Measurements from ENCODE around the gene SLC35B1. TPM values are rescaled to one million over a fixed set of nuclear protein-coding genes. Genes with fewer than 3 reads are reported as not detected.
"Not testable (repeated sequence)": the region's sequence is repeated elsewhere in the genome, so short reads cannot be mapped to it uniquely, and the experiment has no call there.

SLC35B1 gene
- total RNA-seq, 1 donor from 2014 or later: 123 TPM

GRCh38 chr17:49730078-49730784 lies 22.5 kb upstream of the SLC35B1 start:
- peak; percentile 16 to 87 for DNase-seq (ENCODE audit: low spot score in 2 of 2)
- Histone ChIP-seq H3K36me3 (peaks cover 0 to 12% of the 10 kb centered on the region in 2 donors), H3K4me1 (peaks cover 15 to 29% of the 10 kb centered on the region in 2 donors), H3K27ac (peak overlapping the region; percentile 73 to 81), H3K4me3 (no peak overlapping the region), H3K27me3 (no peaks in the 10 kb centered on the region), H3K9me3 (no peaks in the 10 kb centered on the region)
- intact Hi-C loops (cut with DNase I): loop anchor here (1.0 kb wide), 1 partner anchor 10 kb away; no protein-coding TSS in a partner anchor
- TF ChIP-seq CTCF (IDR thresholded peaks at IDR 0.05): no peak

- no peak for DNase-seq (ENCODE audit: low spot score in 2 of 2)
- Histone ChIP-seq H3K27me3 (no peaks in the 10 kb centered on the region), H3K4me3 (no peak overlapping the region), H3K36me3 (peaks cover 0 to 12% of the 10 kb centered on the region in 2 donors), H3K27ac (peak overlapping the region; percentile 73 to 81), H3K4me1 (peaks cover 15 to 29% of the 10 kb centered on the region in 2 donors), H3K9me3 (no peaks in the 10 kb centered on the region)
- no peak for TF ChIP-seq CTCF (IDR thresholded peaks at IDR 0.05)
- intact Hi-C loops (cut with DNase I): loop anchor here (10.0 kb wide), 1 partner anchor 294 kb away; no protein-coding TSS in a partner anchor
These were observed 21.3 kb upstream of the SLC35B1 start for GRCh38 chr17:49729069-49729468.

GRCh38 chr17:49728425-49728824 lies 20.7 kb upstream of the SLC35B1 start:
- no peak for DNase-seq (ENCODE audit: low spot score in 2 of 2)
- Histone ChIP-seq H3K27ac (peak overlapping the region in 1 of 2 donors; percentile 81), H3K4me3 (no peak overlapping the region), H3K9me3 (no peaks in the 10 kb centered on the region), H3K4me1 (peaks cover 15 to 29% of the 10 kb centered on the region in 2 donors), H3K36me3 (peaks cover 0 to 12% of the 10 kb centered on the region in 2 donors), H3K27me3 (no peaks in the 10 kb centered on the region)
- TF ChIP-seq CTCF (IDR thresholded peaks at IDR 0.05): no peak
- intact Hi-C loops (cut with DNase I): loop anchor here (10.0 kb wide), 1 partner anchor 294 kb away; no protein-coding TSS in a partner anchor

- Histone ChIP-seq H3K9me3 (no peaks in the 10 kb centered on the region), H3K4me1 (peaks cover 15 to 29% of the 10 kb centered on the region in 2 donors), H3K4me3 (no peak overlapping the region), H3K27ac (no peak overlapping the region), H3K36me3 (peaks cover 0 to 12% of the 10 kb centered on the region in 2 donors), H3K27me3 (no peaks in the 10 kb centered on the region)
- intact Hi-C loops (cut with DNase I): loop anchor here (10.0 kb wide), 1 partner anchor 293 kb away; no protein-coding TSS in a partner anchor
- DNase-seq (ENCODE audit: low spot score in 2 of 2): no peak
- TF ChIP-seq CTCF (IDR thresholded peaks at IDR 0.05): no peak
These were observed 19.6 kb upstream of the SLC35B1 start for GRCh38 chr17:49727380-49727779.

- Histone ChIP-seq H3K4me3 (no peak overlapping the region), H3K36me3 (peaks cover 10 to 25% of the 10 kb centered on the region in 2 donors), H3K27ac (no peak overlapping the region), H3K9me3 (no peaks in the 10 kb centered on the region), H3K4me1 (peaks cover 5 to 17% of the 10 kb centered on the region in 2 donors), H3K27me3 (no peaks in the 10 kb centered on the region)
- intact Hi-C loops (cut with DNase I): loop anchor here (10.0 kb wide), 1 partner anchor 291 kb away; no protein-coding TSS in a partner anchor
- DNase-seq (ENCODE audit: low spot score in 2 of 2): no peak
- no peak for TF ChIP-seq CTCF (IDR thresholded peaks at IDR 0.05)
These were observed 17.8 kb upstream of the SLC35B1 start for GRCh38 chr17:49725452-49726130.

GRCh38 chr17:49724552-49724951 lies 16.8 kb upstream of the SLC35B1 start:
- H3K36me3 ChIP-seq: peaks cover 17 to 35% of the 10 kb centered on the region in 2 donors
- H3K27ac ChIP-seq; H3K4me3 ChIP-seq; H3K27me3 ChIP-seq; DNase-seq (ENCODE audit: low spot score in 2 of 2); H3K4me1 ChIP-seq; H3K9me3 ChIP-seq: not testable (repeated sequence)
- intact Hi-C loops (cut with DNase I): loop anchor here (10.0 kb wide), 1 partner anchor 290 kb away; no protein-coding TSS in a partner anchor

All from ascending aorta (tissue), 2 donors.